ENCODE results near the gene JAKMIP2.
A peak's percentile ranks its signal among the peaks of the same experiment; 100 is the strongest.
"Not testable (repeated sequence)": the region's sequence is repeated elsewhere in the genome, so short reads cannot be mapped to it uniquely, and the experiment has no call there.

JAKMIP2 gene

GRCh38 chr5:147590096-147590495 lies 192.4 kb downstream of the JAKMIP2 start:
- Histone ChIP-seq H3K9ac (ENCODE audit: low read depth, low read length) (no peak overlapping the region), H3K9me3 (ENCODE audit: insufficient read depth, low read depth, low read length) (no peaks in the 10 kb centered on the region), H3K27me3 (ENCODE audit: insufficient read depth, low read length) (no peaks in the 10 kb centered on the region), H3K27ac (ENCODE audit: low read depth, low read length) (no peak overlapping the region), H3K36me3 (ENCODE audit: insufficient read depth, low read length) (peaks cover 54% of the 10 kb centered on the region), H3K4me3 (ENCODE audit: low read length) (no peak overlapping the region), H3K4me1 (ENCODE audit: insufficient read depth, low read length) (peaks cover 4% of the 10 kb centered on the region; the same call in 1 of the 2 replicates)

GRCh38 chr5:147586832-147587231 lies 195.7 kb downstream of the JAKMIP2 start:
- Histone ChIP-seq H3K9ac (ENCODE audit: low read depth, low read length) (no peak overlapping the region), H3K27me3 (ENCODE audit: insufficient read depth, low read length) (no peaks in the 10 kb centered on the region), H3K9me3 (ENCODE audit: insufficient read depth, low read depth, low read length) (no peaks in the 10 kb centered on the region), H3K36me3 (ENCODE audit: insufficient read depth, low read length) (peaks cover 41% of the 10 kb centered on the region), H3K4me1 (ENCODE audit: insufficient read depth, low read length) (peaks cover 4% of the 10 kb centered on the region; the same call in 1 of the 2 replicates), H3K27ac (ENCODE audit: low read depth, low read length) (no peak overlapping the region), H3K4me3 (ENCODE audit: low read length) (no peak overlapping the region)
- 96% methylated on average over 1 of the region's 1 CpG for WGBS

GRCh38 chr5:147586221-147586620 lies 196.3 kb downstream of the JAKMIP2 start:
- Histone ChIP-seq H3K27ac (ENCODE audit: low read depth, low read length) (no peak overlapping the region), H3K4me1 (ENCODE audit: insufficient read depth, low read length) (peaks cover 4% of the 10 kb centered on the region; the same call in 1 of the 2 replicates), H3K9me3 (ENCODE audit: insufficient read depth, low read depth, low read length) (no peaks in the 10 kb centered on the region), H3K9ac (ENCODE audit: low read depth, low read length) (no peak overlapping the region), H3K36me3 (ENCODE audit: insufficient read depth, low read length) (peaks cover 39% of the 10 kb centered on the region), H3K4me3 (ENCODE audit: low read length) (no peak overlapping the region), H3K27me3 (ENCODE audit: insufficient read depth, low read length) (no peaks in the 10 kb centered on the region)
- 100% methylated on average over 1 of the region's 4 CpGs for WGBS

GRCh38 chr5:147582272-147582671 lies 200.3 kb downstream of the JAKMIP2 start:
- H3K9me3 ChIP-seq (ENCODE audit: insufficient read depth, low read depth, low read length); H3K9ac ChIP-seq (ENCODE audit: low read depth, low read length); H3K4me3 ChIP-seq (ENCODE audit: low read length); H3K27me3 ChIP-seq (ENCODE audit: insufficient read depth, low read length); H3K27ac ChIP-seq (ENCODE audit: low read depth, low read length): not testable (repeated sequence)
- 90% methylated on average over 6 of the region's 6 CpGs for WGBS
- Histone ChIP-seq H3K36me3 (ENCODE audit: insufficient read depth, low read length) (peaks cover 46% of the 10 kb centered on the region), H3K4me1 (ENCODE audit: insufficient read depth, low read length) (peaks cover 18% of the 10 kb centered on the region)

- 86% methylated on average over 7 of the region's 7 CpGs for WGBS
- not testable (repeated sequence) for H3K27ac ChIP-seq (ENCODE audit: low read depth, low read length); H3K27me3 ChIP-seq (ENCODE audit: insufficient read depth, low read length); H3K9me3 ChIP-seq (ENCODE audit: insufficient read depth, low read depth, low read length); H3K4me3 ChIP-seq (ENCODE audit: low read length); H3K9ac ChIP-seq (ENCODE audit: low read depth, low read length)
- peaks cover 36% of the 10 kb centered on the region for H3K36me3 ChIP-seq (ENCODE audit: insufficient read depth, low read length)
- H3K4me1 ChIP-seq (ENCODE audit: insufficient read depth, low read length): peaks cover 17% of the 10 kb centered on the region
Observed at GRCh38 chr5:147580418-147580817, 202.1 kb downstream of the JAKMIP2 start.

- H3K36me3 ChIP-seq (ENCODE audit: insufficient read depth, low read length): peaks cover 19% of the 10 kb centered on the region
- peak overlapping the region; percentile 15; the same call in 1 of the 2 replicates for H3K27ac ChIP-seq (ENCODE audit: low read depth, low read length)
- peak overlapping the region; percentile 26 for H3K4me3 ChIP-seq (ENCODE audit: low read length)
Observed at GRCh38 chr5:147578228-147579024, 204.1 kb downstream of the JAKMIP2 start.

GRCh38 chr5:147576646-147577535 lies 205.6 kb downstream of the JAKMIP2 start:
- WGBS: 42% methylated on average over 12 of the region's 15 CpGs
- Histone ChIP-seq H3K4me1 (ENCODE audit: insufficient read depth, low read length) (peaks cover 52% of the 10 kb centered on the region), H3K36me3 (ENCODE audit: insufficient read depth, low read length) (peaks cover 16% of the 10 kb centered on the region; the same call in 1 of the 2 replicates), H3K27me3 (ENCODE audit: insufficient read depth, low read length) (no peaks in the 10 kb centered on the region), H3K27ac (ENCODE audit: low read depth, low read length) (no peak overlapping the region), H3K9ac (ENCODE audit: low read depth, low read length) (no peak overlapping the region), H3K4me3 (ENCODE audit: low read length) (no peak overlapping the region), H3K9me3 (ENCODE audit: insufficient read depth, low read depth, low read length) (peaks cover 8% of the 10 kb centered on the region; the same call in 1 of the 2 replicates)

More at GRCh38 chr5:147578228-147579024, 204.1 kb downstream of the JAKMIP2 start:
- H3K4me1 ChIP-seq (ENCODE audit: insufficient read depth, low read length): peaks cover 37% of the 10 kb centered on the region
- no peaks in the 10 kb centered on the region for H3K27me3 ChIP-seq (ENCODE audit: insufficient read depth, low read length)
- peak overlapping the region; percentile 8; the same call in 1 of the 2 replicates for H3K9ac ChIP-seq (ENCODE audit: low read depth, low read length)
- H3K9me3 ChIP-seq (ENCODE audit: insufficient read depth, low read depth, low read length): peaks cover 8% of the 10 kb centered on the region; the same call in 1 of the 2 replicates
- 11% methylated on average over 7 of the region's 8 CpGs for whole genome bisulfite sequencing

- Histone ChIP-seq H3K27ac (ENCODE audit: low read depth, low read length) (no peak overlapping the region), H3K4me1 (ENCODE audit: insufficient read depth, low read length) (peaks cover 52% of the 10 kb centered on the region), H3K9ac (ENCODE audit: low read depth, low read length) (no peak overlapping the region), H3K9me3 (ENCODE audit: insufficient read depth, low read depth, low read length) (peaks cover 8% of the 10 kb centered on the region; the same call in 1 of the 2 replicates), H3K36me3 (ENCODE audit: insufficient read depth, low read length) (peaks cover 6% of the 10 kb centered on the region; the same call in 1 of the 2 replicates), H3K27me3 (ENCODE audit: insufficient read depth, low read length) (no peaks in the 10 kb centered on the region), H3K4me3 (ENCODE audit: low read length) (no peak overlapping the region)
- 97% methylated on average over 3 of the region's 4 CpGs for WGBS
Observed at GRCh38 chr5:147575598-147575997, 206.9 kb downstream of the JAKMIP2 start.

GRCh38 chr5:147573211-147573610 lies 209.3 kb downstream of the JAKMIP2 start:
- Histone ChIP-seq H3K9ac (ENCODE audit: low read depth, low read length) (no peak overlapping the region), H3K4me1 (ENCODE audit: insufficient read depth, low read length) (peaks cover 63% of the 10 kb centered on the region), H3K36me3 (ENCODE audit: insufficient read depth, low read length) (peaks cover 5% of the 10 kb centered on the region; the same call in 1 of the 2 replicates), H3K4me3 (ENCODE audit: low read length) (no peak overlapping the region), H3K27me3 (ENCODE audit: insufficient read depth, low read length) (no peaks in the 10 kb centered on the region), H3K9me3 (ENCODE audit: insufficient read depth, low read depth, low read length) (no peaks in the 10 kb centered on the region), H3K27ac (ENCODE audit: low read depth, low read length) (no peak overlapping the region)
- WGBS: 83% methylated on average over 1 of the region's 1 CpG

GRCh38 chr5:147568710-147569406 lies 213.7 kb downstream of the JAKMIP2 start:
- H3K9me3 ChIP-seq (ENCODE audit: insufficient read depth, low read depth, low read length): no peaks in the 10 kb centered on the region
- WGBS: 90% methylated on average over 9 of the region's 9 CpGs

More at GRCh38 chr5:147568710-147569406, 213.7 kb downstream of the JAKMIP2 start:
- no peaks in the 10 kb centered on the region for H3K27me3 ChIP-seq (ENCODE audit: insufficient read depth, low read length)
- no peak overlapping the region for H3K4me3 ChIP-seq (ENCODE audit: low read length)
- H3K27ac ChIP-seq (ENCODE audit: low read depth, low read length): peak overlapping the region; percentile 94
- peaks cover 25% of the 10 kb centered on the region for H3K36me3 ChIP-seq (ENCODE audit: insufficient read depth, low read length)
- H3K9ac ChIP-seq (ENCODE audit: low read depth, low read length): peak overlapping the region; percentile 46
- H3K4me1 ChIP-seq (ENCODE audit: insufficient read depth, low read length): peaks cover 64% of the 10 kb centered on the region
